KOPT-K1 (cell line): ENCODE data around the gene PTPN3.
"Not testable (repeated sequence)": the region's sequence is repeated elsewhere in the genome, so short reads cannot be mapped to it uniquely, and the experiment has no call there.

Source experiments
- H3K27ac ChIP-seq: fragments of 200-600 bp; sonication (generic); 2 replicates; pipeline ENCODE4 v1.5.1; 2016; ENCODE audit warnings: antibody characterized with exemption, mild to moderate bottlenecking, low read depth, low read length; ENCODE audit not compliant: poor library complexity, severe bottlenecking
- H3K36me3 ChIP-seq: fragments of 200-600 bp; sonication (generic); 2 replicates; pipeline ENCODE4 v1.5.1; 2017; ENCODE audit warnings: antibody characterized with exemption, mild to moderate bottlenecking, low read length, moderate library complexity; ENCODE audit not compliant: insufficient read depth
- H3K9me3 ChIP-seq: fragments of 200-600 bp; sonication (generic); 2 replicates; pipeline ENCODE4 v1.5.1; 2017; ENCODE audit warnings: antibody characterized with exemption, low read length, mild to moderate bottlenecking; ENCODE audit not compliant: insufficient read depth, poor library complexity, severe bottlenecking

PTPN3 gene, protein sequence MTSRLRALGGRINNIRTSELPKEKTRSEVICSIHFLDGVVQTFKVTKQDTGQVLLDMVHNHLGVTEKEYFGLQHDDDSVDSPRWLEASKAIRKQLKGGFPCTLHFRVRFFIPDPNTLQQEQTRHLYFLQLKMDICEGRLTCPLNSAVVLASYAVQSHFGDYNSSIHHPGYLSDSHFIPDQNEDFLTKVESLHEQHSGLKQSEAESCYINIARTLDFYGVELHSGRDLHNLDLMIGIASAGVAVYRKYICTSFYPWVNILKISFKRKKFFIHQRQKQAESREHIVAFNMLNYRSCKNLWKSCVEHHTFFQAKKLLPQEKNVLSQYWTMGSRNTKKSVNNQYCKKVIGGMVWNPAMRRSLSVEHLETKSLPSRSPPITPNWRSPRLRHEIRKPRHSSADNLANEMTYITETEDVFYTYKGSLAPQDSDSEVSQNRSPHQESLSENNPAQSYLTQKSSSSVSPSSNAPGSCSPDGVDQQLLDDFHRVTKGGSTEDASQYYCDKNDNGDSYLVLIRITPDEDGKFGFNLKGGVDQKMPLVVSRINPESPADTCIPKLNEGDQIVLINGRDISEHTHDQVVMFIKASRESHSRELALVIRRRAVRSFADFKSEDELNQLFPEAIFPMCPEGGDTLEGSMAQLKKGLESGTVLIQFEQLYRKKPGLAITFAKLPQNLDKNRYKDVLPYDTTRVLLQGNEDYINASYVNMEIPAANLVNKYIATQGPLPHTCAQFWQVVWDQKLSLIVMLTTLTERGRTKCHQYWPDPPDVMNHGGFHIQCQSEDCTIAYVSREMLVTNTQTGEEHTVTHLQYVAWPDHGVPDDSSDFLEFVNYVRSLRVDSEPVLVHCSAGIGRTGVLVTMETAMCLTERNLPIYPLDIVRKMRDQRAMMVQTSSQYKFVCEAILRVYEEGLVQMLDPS

GRCh38 chr9:109498195-109499092, at the start of gene PTPN3:
PTPN3 (minus strand) TSS chr9:109498307; CDS start chr9:109463434, 34,873 bp downstream.
- Histone ChIP-seq H3K36me3 (no peaks in the 10 kb centered on the region), H3K27ac (no peak within 1 kb of the TSS), H3K9me3 (no peaks in the 10 kb centered on the region)

GRCh38 chr9:109544954-109545353, 46.8 kb upstream of the PTPN3 start:
- not testable (repeated sequence) for H3K36me3 ChIP-seq, H3K27ac ChIP-seq, H3K9me3 ChIP-seq

- H3K27ac ChIP-seq = no peak overlapping the region
- peaks cover 8% of the 10 kb centered on the region for H3K9me3 ChIP-seq
- no peaks in the 10 kb centered on the region for H3K36me3 ChIP-seq
Observed at GRCh38 chr9:109542922-109543321, 44.8 kb upstream of the PTPN3 start.

- Histone ChIP-seq H3K36me3 (no peaks in the 10 kb centered on the region), H3K27ac (no peak overlapping the region), H3K9me3 (no peaks in the 10 kb centered on the region)
Observed at GRCh38 chr9:109538346-109538745, 40.2 kb upstream of the PTPN3 start.

- Histone ChIP-seq H3K36me3 (no peaks in the 10 kb centered on the region), H3K27ac (no peak overlapping the region), H3K9me3 (no peaks in the 10 kb centered on the region)
Observed at GRCh38 chr9:109537288-109537687, 39.2 kb upstream of the PTPN3 start.

DNA sequence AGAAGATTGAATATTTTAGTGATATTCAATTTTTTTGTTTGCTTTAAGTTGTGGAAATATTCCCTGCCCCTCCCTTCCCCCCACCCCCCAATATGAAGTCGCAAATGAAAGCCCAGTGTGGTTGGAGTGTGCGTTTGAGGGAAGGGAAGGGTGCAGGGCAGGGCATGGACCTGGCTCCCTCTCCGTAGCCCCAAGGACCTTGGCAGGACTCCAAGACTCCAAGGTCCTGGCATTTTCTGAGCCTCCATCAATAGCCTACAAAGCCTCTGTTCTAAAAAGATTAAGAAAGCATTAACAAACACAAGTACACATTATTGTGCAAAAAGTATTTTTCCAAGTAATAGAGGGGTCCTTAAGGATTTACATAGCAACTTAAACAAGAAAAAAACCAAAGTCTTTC, 38.8 kb upstream of the PTPN3 start:
- Histone ChIP-seq H3K27ac (no peak overlapping the region), H3K36me3 (no peaks in the 10 kb centered on the region), H3K9me3 (no peaks in the 10 kb centered on the region)

GRCh38 chr9:109535365-109535764, 37.3 kb upstream of the PTPN3 start:
- no peaks in the 10 kb centered on the region for H3K9me3 ChIP-seq
- H3K36me3 ChIP-seq = no peaks in the 10 kb centered on the region
- H3K27ac ChIP-seq = no peak overlapping the region

DNA sequence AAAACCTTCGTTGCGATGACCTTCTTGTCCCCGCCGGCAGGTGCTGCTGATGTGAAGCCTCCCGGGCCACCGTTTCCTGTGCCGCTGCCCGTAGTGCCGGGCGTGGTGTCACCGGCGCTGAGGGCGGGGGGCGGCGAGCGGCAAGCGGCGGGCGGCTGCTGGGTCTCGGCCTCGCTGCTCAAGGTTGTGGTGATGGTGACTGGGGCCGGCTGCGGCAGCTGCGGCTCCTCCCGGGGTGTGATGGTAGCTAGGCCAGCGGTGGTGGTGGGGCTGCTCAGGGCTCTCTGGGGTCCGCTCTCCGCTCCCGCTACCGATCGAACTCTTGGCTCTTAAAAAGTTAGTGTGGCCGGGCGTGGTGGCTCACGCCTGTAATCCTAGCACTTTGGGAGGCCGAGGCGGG, 36.0 kb upstream of the PTPN3 start:
- no peaks in the 10 kb centered on the region for H3K36me3 ChIP-seq
- H3K27ac ChIP-seq = no peak overlapping the region
- H3K9me3 ChIP-seq = no peaks in the 10 kb centered on the region

DNA sequence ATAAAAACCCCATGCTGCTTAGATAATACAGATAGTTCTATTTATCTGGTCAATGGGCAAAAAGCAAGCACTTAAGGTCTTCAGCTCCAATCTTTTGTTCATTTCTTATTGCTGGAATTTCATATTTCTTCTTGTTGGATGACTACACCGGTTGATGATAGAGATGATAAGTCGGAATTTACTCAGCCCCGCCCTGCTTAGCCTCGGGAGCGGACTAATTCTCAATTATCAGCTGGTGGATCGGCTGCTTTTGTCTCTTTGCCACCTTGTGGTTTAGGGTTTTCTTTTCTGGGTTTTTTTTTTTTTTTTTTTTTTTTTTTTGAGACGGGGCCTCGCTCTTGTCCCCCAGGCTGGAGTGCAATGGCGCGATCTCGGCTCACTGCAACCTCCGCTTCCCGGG, 34.5 kb upstream of the PTPN3 start:
- not testable (repeated sequence) for H3K27ac ChIP-seq, H3K36me3 ChIP-seq, H3K9me3 ChIP-seq

- H3K36me3 ChIP-seq = no peaks in the 10 kb centered on the region
- no peak overlapping the region for H3K27ac ChIP-seq
- no peaks in the 10 kb centered on the region for H3K9me3 ChIP-seq
Observed at GRCh38 chr9:109522106-109522505, 24.0 kb upstream of the PTPN3 start.

DNA sequence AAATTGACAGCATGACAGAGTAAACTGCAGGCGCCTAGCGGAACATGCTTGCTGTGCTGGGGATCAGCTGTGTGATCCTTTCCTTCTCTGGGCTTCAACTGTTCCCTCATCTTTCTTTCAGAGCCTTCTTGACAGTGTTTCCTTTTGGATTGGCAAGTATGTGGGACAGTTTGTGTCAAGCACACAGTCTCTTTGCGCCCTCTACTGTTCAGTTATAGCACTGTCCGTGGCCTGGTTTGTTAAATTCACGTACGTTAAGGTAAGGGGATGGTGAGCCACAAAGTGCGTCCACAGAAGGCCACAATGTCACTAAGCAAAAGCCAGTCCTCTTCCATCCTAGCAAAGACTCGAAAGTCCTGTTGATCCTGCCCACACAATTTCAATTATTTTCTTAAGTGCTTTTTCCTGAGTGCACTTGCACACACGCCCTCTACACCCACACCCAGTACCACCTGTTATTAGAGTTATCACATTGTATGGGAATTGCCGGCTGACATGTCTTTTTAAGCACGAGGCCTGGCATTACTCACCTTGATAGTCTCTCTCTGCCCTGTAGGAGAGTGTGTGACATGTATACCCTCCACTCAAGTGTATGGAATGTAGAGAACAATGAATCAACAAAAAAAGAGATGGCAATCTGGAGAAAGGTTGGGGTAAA, 22.5 kb upstream of the PTPN3 start:
- no peaks in the 10 kb centered on the region for H3K36me3 ChIP-seq
- H3K9me3 ChIP-seq = no peaks in the 10 kb centered on the region
- H3K27ac ChIP-seq = no peak overlapping the region

DNA sequence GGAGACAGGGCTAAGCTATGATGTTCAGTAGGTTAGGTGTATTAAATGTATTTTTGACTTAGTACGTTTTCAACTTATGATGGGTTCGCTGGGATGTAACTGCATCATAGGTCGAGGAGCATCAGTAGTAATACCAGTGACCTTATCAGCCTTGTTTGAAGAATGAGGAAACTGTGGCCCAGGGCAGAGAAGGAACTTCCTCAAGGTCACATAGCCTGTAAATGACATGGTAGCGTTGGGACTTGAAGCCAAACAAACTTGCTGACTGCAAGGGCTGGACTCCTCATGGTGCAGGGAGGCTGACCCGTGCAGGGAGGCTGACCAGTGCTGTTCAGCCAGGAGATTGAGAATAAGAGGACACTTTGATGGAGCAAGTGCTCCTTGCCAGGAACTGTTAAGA, 21.3 kb upstream of the PTPN3 start:
- no peaks in the 10 kb centered on the region for H3K9me3 ChIP-seq
- H3K36me3 ChIP-seq = no peaks in the 10 kb centered on the region
- H3K27ac ChIP-seq = no peak overlapping the region

GRCh38 chr9:109518621-109519335, 20.7 kb upstream of the PTPN3 start:
- Histone ChIP-seq H3K36me3 (no peaks in the 10 kb centered on the region), H3K27ac (no peak overlapping the region), H3K9me3 (no peaks in the 10 kb centered on the region)

DNA sequence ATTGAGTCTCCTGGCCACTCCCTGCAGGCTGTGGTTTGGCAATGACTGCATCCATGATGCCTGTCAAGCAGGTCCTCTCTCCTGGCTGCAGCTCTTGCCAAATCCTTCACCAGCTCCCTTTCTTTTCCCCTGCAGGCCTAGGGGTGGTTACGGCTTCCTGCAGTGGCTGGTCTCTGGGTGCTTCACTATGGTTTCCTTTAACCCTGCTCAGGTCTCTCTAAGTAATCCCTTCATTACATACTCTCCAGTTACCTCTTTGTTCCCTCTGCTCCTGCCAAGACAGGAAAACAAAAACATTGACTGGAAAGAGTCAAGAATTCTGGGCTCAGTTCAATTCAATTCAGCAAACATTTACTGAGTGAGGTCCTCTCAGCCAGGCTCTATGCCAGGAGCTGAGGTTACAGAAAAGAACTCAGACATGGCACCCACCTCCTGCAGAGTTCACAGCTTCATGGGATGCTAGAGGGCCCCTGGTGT, 19.8 kb upstream of the PTPN3 start:
- H3K36me3 ChIP-seq = no peaks in the 10 kb centered on the region
- no peaks in the 10 kb centered on the region for H3K9me3 ChIP-seq
- H3K27ac ChIP-seq = no peak overlapping the region
